GM18517 (cell line): ENCODE results near the gene MXRA5.
"Not testable (repeated sequence)": the region's sequence is repeated elsewhere in the genome, so short reads cannot be mapped to it uniquely, and the experiment has no call there.

Experiments used
- ATAC-seq: cut with Tn5 transposase; IDR thresholded peaks from one replicate; pipeline ENCODE4 v1.9.1; 2021; ENCODE audit warnings: mild to moderate bottlenecking, moderate library complexity; ENCODE audit not compliant: unreplicated experiment

Gene MXRA5

GRCh38 chrX:3326681-3327080 lies 19.8 kb downstream of the MXRA5 start:
- ATAC-seq: no peak

- no peak for ATAC-seq
Measured at GRCh38 chrX:3320471-3321046, 25.9 kb downstream of the MXRA5 start.

DNA sequence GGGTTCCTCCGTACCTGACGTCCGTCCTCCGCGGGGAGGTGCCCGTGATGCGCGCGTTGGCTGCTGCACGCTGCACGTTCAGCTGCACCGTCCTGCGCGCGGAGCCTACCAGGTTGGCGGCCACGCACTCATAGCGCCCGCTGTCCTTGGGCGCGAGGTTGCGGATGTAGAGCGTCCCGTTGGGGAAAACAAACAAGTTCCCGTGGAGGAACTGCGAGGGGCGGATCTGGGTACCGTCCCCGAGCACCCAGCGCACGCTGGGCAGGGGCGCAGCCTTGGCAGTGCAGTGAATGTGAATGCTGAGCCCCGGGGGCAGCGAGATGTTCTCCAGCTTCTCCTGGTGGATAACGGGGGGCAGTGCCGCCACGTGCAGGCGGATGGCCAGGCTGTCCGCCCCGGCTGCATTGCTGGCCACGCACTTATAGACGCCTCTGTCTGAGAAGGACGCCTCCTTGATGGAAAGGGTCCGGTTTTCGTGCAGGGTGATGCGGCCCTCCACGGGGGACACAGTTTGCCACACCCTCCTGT lies 29.2 kb downstream of the MXRA5 start:
- ATAC-seq: no peak

DNA sequence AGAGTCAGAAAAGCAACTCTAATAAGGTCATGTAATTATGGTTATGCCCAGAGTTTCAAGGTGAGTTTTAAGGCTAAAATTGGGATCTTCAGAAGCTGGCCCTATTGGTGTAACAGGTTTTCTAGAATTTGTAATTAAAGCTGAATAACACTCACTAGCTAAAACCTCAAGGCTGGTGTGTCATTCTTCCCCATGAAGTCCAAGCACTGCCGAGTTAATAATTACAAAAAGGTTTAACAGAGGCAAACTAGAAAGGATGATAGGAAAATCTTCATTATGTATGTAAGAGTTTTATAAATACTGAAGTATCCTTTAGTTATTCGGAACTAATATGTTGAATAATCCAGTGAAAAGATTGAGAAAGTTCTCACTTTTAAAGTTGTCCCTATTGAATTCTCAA lies 34.3 kb downstream of the MXRA5 start:
- no peak for ATAC-seq

DNA sequence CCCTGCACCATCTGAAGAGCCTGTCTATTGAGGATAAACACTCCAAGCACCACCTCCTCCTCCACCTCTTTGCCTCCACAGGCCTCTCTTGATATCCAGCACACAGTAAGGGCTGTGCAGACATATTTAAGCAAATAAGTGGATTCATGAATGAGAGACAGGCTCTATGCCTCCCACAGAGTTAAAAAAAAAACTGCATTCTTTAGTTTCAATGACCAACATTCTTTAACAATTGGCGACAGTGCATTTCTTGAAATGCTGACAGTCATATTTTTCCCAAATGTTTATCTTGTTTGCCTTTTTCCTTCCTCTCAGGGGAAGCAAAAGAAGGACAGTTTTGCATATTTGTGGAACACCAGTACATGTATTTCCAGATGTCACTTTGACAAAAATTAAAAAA lies 38.6 kb downstream of the MXRA5 start:
- no peak for ATAC-seq

GRCh38 chrX:3299636-3300035 lies 46.8 kb downstream of the MXRA5 start:
- ATAC-seq: no peak

DNA sequence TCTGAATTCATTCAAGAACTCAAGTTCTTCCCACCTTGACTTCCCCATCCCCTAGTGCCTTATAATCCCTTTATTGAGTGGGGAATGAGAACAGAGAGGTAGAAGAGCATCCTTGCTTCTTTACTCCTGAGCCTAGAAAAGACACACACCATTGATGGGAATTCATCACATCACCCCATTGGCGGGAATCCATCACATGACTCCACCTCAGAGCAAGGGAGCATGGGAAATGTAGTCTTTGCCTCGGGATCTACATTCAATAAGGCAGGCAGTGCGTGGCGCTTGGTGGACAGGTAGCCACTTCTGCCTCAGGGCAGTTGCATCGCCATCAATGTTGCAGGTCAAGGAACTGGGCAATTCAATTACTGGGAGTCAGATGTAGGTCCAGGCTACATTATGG lies 50.7 kb downstream of the MXRA5 start:
- ATAC-seq: no peak

DNA sequence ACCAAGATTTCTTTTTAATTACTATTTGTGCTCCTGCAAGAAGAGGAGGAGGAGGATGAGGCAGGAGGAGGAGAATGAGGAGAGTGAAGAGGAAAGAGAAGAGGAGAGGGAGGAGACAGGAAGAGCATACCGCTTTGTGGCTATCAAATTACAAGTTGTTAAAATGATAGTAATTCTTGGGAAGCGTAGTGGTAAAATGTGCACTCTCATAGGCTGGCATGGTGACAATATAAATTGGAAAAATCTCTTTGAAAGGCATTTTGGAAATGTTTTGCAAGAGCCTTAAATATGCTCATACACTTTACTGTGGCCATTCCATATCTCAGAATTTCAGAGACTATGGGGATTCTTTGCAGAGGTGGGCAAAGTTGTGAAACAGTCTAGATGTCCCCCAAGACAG lies 53.2 kb downstream of the MXRA5 start:
- ATAC-seq: no peak

DNA sequence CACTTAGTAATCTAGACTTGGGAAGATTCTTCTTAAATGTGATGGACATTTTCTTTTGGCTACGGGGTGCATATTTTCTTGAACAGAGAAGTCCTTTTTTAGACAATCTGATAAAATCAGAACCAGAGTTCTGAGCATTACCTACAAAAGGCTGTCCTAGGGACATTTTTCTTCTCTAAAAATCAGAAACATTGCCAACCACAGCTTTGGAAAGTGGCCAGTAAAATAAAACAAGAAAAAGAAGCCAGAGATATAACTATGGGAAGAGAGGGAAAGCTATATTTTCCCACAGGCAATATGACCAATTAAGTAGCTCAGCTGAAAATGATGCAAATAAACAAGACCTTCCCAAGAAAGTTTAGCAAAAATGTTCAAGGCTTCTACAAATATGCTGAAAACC lies 55.9 kb downstream of the MXRA5 start:
- ATAC-seq: no peak

DNA sequence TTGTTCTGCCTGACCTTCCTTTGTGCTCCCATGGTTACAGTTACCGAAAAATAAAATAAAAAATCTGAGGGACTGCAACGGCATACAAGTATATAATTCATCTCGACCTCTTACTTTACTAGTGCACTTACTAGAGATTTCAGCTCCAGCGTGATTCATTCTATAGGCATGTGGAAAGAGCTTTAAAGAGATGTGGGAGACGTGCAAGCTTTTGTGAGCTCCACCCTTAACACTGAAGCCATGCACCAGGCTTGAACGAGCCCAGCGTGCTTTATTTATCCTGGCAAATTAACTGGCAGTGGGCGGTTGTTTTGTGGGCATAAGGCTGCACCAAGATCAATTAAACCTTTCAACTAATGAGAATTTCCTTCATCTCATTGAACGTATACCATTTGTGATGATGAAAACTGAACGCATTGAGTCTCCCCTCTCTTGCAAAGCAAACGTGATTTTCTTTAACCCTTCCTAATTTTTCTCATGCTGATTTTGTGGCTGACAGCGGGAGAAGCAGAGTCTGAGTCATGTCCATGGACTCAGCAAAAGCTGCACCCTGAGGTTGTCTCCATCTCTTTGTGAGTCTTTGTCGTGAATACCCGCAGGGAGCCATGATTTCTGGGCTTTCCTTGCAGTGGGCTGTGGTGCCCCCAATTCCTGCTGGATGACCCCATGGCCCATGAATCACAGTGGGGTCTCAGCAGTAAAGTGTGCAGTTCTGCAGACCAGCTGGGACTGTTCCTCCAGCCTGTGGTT lies 60.1 kb downstream of the MXRA5 start:
- ATAC-seq: no peak

- no peak for ATAC-seq
Measured at GRCh38 chrX:3280706-3281105, 65.7 kb downstream of the MXRA5 start.

- not testable (repeated sequence) for ATAC-seq
Measured at GRCh38 chrX:3273668-3274067, 72.8 kb downstream of the MXRA5 start.

GRCh38 chrX:3271834-3272186 lies 74.6 kb downstream of the MXRA5 start:
- ATAC-seq: no peak

DNA sequence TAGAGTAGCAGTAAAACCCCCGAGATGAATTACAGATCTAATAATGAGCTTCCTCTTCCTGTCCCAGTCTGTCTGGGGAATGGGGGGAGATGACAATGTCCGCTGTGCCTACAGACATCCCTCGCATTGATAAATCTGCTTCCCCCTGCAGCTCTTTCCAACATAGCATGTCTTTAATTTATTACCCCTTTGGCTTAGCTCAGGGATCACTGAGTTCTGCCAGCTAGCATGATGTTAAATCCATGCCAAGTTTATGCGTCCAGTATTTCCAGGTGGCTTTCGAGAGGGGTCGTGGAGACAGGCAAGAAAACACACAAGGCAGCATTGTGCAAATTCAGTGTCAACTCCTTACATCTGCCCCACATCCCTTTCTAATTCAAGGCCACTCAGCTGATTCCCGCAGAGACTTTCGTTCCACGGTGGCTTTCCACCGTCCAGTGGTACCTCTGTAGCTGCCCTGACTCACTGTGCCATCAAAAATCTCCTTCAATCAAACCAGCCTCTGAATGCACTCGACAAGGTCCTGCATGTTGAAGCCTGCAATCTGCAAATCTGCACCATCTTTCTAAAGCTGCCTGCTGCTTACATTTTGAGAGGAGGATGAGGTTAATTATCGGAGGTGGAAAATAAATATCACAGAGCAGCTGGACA lies 75.1 kb downstream of the MXRA5 start:
- ATAC-seq: no peak

- no peak for ATAC-seq
Measured at GRCh38 chrX:3268829-3269228, 77.6 kb downstream of the MXRA5 start.

DNA sequence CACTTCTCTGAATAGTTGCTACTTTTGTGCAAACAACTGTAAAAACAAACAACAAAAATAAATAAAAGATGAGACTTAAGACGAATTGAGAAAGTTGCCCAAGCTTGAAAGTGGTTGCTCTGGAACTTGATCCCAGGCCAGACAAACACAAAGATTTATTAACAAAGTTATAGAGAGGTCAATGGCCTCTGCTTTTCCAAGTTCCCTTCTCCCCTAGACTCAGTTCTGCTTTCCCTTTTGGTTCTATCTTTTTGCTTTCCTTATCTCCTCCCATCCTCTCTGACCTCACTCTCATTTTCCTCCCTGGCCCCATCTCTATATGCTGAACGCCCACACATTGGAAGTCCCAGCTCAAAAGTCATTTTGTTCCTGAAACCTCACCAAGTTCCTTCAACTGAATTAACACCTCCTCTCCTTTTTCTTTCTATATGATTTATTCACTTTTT lies 82.7 kb downstream of the MXRA5 start:
- no peak for ATAC-seq

- no peak for ATAC-seq
Measured at GRCh38 chrX:3262901-3263300, 83.6 kb downstream of the MXRA5 start.
